Activated B cell treated with CpG ODN at 0.5 μM for 24 hours (primary cell): ENCODE measurements around the gene GPR146. TPM values are rescaled to one million over a fixed set of nuclear protein-coding genes. Genes with fewer than 3 reads are reported as not detected.

Source experiments
- ATAC-seq: fragments of 200-7000 bp; cut with Tn5 transposase; one replicate; pipeline ENCODE4 v1.10.0; 2021; ENCODE audit warnings: low read depth, mild to moderate bottlenecking, moderate library complexity
- CTCF ChIA-PET: fragments of 350-600 bp; sonication (Branson Sonifier 250); formaldehyde crosslinking; loops from one replicate; lab custom pipeline; 2021; ENCODE audit warnings: antibody characterized with exemption; lab: Charles Lee
- POLR2A ChIA-PET: fragments of 350-600 bp; sonication (Branson Sonifier 250); formaldehyde crosslinking; loops from one replicate; lab custom pipeline; 2021; ENCODE audit warnings: antibody characterized with exemption; lab: Charles Lee
- DNase-seq: peaks from one replicate; pipeline ENCODE4 v3.0.0; 2022
- H3K27ac Mint-ChIP-seq: one replicate; pipeline ENCODE4 v1.8.0; 2020; ENCODE audit warnings: mixed read lengths
- H3K27me3 Mint-ChIP-seq: one replicate; pipeline ENCODE4 v1.8.0; 2021; ENCODE audit warnings: mixed read lengths
- H3K36me3 Mint-ChIP-seq: one replicate; pipeline ENCODE4 v1.8.0; 2021; ENCODE audit warnings: low read depth, mixed read lengths
- H3K4me1 Mint-ChIP-seq: one replicate; pipeline ENCODE4 v1.8.0; 2021; ENCODE audit warnings: mixed read lengths
- H3K4me3 Mint-ChIP-seq: one replicate; pipeline ENCODE4 v1.8.0; 2020; ENCODE audit warnings: mild to moderate bottlenecking, mixed read lengths
- H3K9me3 Mint-ChIP-seq: one replicate; pipeline ENCODE4 v1.8.0; 2020; ENCODE audit warnings: mixed read lengths
- intact Hi-C: fragments of 100-400 bp; cut with micrococcal nuclease; formaldehyde crosslinking; loops from one replicate; pipeline ENCODE4 v1.15.1; 2024
- total RNA-seq: library from RNA; stranded (reverse); gene quantifications from 2 replicates; pipeline ENCODE4 v1.2.3, GENCODE V29; 2022
- TF ChIP-seq, protein P1 (sequence below): fragments of 200-600 bp; IDR thresholded peaks from one replicate; pipeline ENCODE4 v1.8.0; 2022; ENCODE audit warnings: antibody characterized with exemption, mild to moderate bottlenecking

The GPR146 gene
- total RNA-seq, 1 donor from 2014 or later, result 6.9 TPM

DNA sequence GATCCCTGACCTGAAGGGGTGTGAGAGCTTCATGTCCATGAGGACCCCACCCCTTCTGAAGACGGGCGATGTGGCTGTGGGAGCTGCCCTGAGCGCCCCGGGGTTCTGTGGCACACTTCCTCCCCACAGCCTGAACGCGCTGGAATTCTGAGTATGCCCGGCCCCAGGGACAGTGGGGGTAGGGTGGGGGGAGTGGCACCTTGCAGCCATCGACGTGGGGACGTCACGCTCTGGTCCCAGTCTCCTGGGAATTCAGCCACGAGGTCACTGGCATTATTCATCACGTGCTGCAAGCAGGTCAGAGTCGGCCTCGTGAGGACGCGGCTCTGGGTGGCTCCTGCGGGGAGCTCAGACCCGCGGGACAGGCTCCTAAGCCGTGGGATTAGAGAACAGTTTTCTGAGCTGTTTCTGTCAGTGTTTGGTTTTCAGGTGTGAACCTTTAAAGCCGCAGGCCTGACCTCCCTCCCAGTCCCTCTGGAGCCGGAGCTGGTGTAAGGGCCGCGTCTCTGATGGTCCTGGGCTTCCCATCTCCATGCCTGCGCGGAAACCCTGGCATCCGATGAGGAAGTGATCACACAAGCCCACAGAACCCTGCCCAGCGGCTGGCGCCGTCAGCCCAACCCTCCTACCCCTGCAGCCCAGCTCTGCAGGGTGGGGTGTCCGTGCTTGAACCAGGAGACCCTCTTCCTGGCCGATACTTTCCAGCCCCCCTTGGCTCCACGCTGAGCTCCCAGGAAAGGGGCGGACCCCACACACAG, 16.1 kb downstream of the GPR146 start:
- no peak overlapping the region for H3K27ac Mint-ChIP-seq
- CTCF ChIA-PET, result interaction anchor here (0.9 to 7.7 kb wide), 3 partner anchors 12 to 65 kb away, joined by 3 to 331 read pairs (median 12); partner anchors contain the start of gene GPR146
- ATAC-seq, result peak; percentile 14
- H3K4me3 Mint-ChIP-seq, result peak overlapping the region; percentile 32
- TF ChIP-seq, protein P1, sequence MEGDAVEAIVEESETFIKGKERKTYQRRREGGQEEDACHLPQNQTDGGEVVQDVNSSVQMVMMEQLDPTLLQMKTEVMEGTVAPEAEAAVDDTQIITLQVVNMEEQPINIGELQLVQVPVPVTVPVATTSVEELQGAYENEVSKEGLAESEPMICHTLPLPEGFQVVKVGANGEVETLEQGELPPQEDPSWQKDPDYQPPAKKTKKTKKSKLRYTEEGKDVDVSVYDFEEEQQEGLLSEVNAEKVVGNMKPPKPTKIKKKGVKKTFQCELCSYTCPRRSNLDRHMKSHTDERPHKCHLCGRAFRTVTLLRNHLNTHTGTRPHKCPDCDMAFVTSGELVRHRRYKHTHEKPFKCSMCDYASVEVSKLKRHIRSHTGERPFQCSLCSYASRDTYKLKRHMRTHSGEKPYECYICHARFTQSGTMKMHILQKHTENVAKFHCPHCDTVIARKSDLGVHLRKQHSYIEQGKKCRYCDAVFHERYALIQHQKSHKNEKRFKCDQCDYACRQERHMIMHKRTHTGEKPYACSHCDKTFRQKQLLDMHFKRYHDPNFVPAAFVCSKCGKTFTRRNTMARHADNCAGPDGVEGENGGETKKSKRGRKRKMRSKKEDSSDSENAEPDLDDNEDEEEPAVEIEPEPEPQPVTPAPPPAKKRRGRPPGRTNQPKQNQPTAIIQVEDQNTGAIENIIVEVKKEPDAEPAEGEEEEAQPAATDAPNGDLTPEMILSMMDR, result no peak
- intact Hi-C loops, result loop anchor here (10.0 kb wide), 1 partner anchor 246 kb away; no protein-coding TSS in a partner anchor
- H3K4me1 Mint-ChIP-seq, result peaks cover 60% of the 10 kb centered on the region
- H3K36me3 Mint-ChIP-seq, result peaks cover 3% of the 10 kb centered on the region
- peak; percentile 38 for DNase-seq
- H3K9me3 Mint-ChIP-seq, result no peaks in the 10 kb centered on the region
- peaks cover 8% of the 10 kb centered on the region for H3K27me3 Mint-ChIP-seq
- POLR2A ChIA-PET, result interaction anchor here (0.9 to 7.4 kb wide), 7 partner anchors 16 to 85 kb away, joined by 3 to 148 read pairs (median 7); partner anchors contain the start of genes COX19 and GPR146

DNA sequence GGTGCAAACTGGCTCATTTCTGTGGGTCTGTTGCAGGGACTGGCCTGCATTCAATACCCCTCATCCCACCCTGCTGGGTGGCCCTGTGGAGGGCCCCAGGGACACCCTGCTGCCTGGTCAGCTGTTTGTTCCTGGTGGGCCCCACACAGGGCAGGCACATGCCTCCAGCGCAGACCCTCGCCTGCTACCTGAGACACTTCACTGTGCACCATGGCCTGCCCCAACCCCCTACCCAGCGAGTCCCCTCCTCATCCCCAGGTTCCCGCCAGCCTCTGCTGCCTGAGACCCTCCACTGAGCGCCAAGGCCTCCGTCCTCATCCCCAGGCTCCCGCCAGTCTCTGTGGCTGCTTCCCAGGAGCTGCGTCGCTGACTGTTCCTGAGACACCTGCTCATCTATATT, 16.8 kb downstream of the GPR146 start:
- ATAC-seq, result no peak
- TF ChIP-seq, protein P1, result no peak
- DNase-seq, result no peak
- Mint-ChIP-seq H3K27ac (peak overlapping the region; percentile 65), H3K9me3 (no peaks in the 10 kb centered on the region), H3K36me3 (peaks cover 3% of the 10 kb centered on the region), H3K27me3 (peaks cover 8% of the 10 kb centered on the region), H3K4me1 (peaks cover 58% of the 10 kb centered on the region), H3K4me3 (peak overlapping the region; percentile 52)
- ChIA-PET POLR2A (interaction anchor here (0.9 to 7.4 kb wide), 7 partner anchors 17 to 86 kb away, joined by 3 to 148 read pairs (median 7); partner anchors contain the start of genes COX19 and GPR146), CTCF (interaction anchor here (0.9 to 7.7 kb wide), 3 partner anchors 12 to 66 kb away, joined by 3 to 331 read pairs (median 12); partner anchors contain the start of gene GPR146)
- intact Hi-C loops, result loop anchor here (10.0 kb wide), 1 partner anchor 246 kb away; no protein-coding TSS in a partner anchor

DNA sequence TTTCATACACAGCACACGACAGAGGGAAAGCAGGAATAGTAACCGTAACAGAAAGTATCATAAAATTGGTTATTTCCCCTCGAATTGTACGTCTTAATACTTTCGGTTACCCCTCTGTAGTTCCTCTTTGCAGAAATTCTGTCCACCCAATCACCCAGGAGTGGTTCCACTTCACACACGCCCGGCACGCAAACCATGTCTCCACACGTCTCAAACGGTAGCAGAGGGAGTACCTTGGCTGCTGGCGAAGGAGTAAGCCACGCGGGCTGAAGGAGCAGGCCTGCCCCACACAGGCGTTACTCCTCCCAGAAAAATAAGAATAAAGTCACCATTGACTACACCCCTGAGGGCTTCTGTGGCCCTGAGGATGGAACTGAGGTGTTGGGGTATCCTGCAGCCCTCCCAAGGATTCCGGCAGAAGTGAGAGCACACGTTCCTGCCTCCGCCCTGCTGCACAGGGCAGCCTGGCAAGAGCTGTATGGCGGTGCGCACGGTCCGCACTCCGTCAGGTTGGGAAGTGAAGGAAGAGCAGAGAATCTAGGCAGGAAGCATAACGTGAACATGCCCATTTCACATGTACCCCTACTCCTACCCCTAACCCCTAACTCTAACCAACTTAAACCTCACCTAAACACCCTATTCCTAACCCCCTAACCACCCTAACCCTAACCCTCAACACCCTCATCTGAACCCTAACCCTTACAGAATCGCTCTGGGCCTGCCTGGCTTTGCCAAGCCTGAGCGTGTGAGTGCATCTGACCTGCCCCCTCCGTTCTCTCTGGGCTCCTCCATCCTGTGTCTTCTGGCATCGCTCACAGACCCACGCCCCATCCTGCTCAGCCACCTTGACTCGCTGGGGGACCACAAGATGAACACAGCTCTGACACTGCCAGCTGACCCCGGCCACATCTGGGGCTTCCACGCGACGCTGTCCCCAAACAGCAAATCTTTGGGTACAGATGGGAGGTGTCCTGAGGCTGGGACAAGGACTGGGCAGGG, 18.2 kb downstream of the GPR146 start:
- CTCF ChIA-PET, result interaction anchor here (1.5 to 7.7 kb wide), 2 partner anchors 67 to 113 kb away, joined by 3 to 331 read pairs; no protein-coding TSS in a partner anchor
- TF ChIP-seq, protein P1, result no peak
- Mint-ChIP-seq H3K27ac (peak overlapping the region; percentile 65), H3K4me1 (peaks cover 54% of the 10 kb centered on the region), H3K9me3 (no peaks in the 10 kb centered on the region), H3K4me3 (peak overlapping the region; percentile 52), H3K36me3 (peaks cover 3% of the 10 kb centered on the region), H3K27me3 (peaks cover 8% of the 10 kb centered on the region)
- ATAC-seq (peak; percentile 76), DNase-seq (peak; percentile 54)
- POLR2A ChIA-PET, result interaction anchor here (0.6 to 7.4 kb wide), 8 partner anchors 18 to 69 kb away, joined by 3 to 148 read pairs (median 4); partner anchors contain the start of gene GPR146
- intact Hi-C loops, result loop anchor here (1.0 to 10.0 kb wide), 8 partner anchors 18 to 248 kb away; partner anchors contain the start of gene GPR146

DNA sequence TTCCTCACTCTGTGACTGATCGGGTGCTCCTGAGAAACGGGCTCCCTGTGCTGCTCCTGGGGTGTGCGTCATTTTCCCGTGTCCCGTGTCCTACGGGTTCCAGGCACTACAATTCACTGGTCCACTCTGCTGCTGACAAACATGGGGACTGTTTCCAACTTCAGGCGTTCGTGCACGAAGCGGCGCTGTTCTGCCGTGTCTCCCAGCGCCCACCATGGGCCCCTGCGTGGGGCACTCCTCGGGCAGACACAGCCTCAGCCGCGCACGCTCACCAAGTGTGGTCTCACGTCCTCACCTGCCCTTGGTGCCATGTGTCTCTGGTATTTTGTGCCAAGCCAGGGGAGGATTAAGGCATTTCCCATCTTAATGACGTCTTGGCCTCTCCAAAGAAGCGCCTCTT, 19.0 kb downstream of the GPR146 start:
- CTCF ChIA-PET, result interaction anchor here (7.7 kb wide), 1 partner anchor 68 kb away, joined by 331 read pairs; no protein-coding TSS in a partner anchor
- intact Hi-C loops, result loop anchor here (2.0 to 10.0 kb wide), 4 partner anchors 19 to 249 kb away; partner anchors contain the start of gene GPR146
- Mint-ChIP-seq H3K27me3 (peaks cover 8% of the 10 kb centered on the region), H3K4me1 (peaks cover 54% of the 10 kb centered on the region), H3K27ac (peak overlapping the region; percentile 59), H3K9me3 (no peaks in the 10 kb centered on the region), H3K36me3 (peaks cover 3% of the 10 kb centered on the region), H3K4me3 (no peak overlapping the region)
- ATAC-seq (no peak), DNase-seq (no peak)
- POLR2A ChIA-PET, result interaction anchor here (3.5 to 7.4 kb wide), 2 partner anchors 38 to 70 kb away, joined by 76 to 148 read pairs; no protein-coding TSS in a partner anchor
- TF ChIP-seq, protein P1, result no peak
